ENCODE data around the gene CDC42SE2. TPM values are rescaled to one million over a fixed set of nuclear protein-coding genes. Genes with fewer than 3 reads are reported as not detected.

Gene CDC42SE2
- total and polyA plus RNA-seq, 2 experiments from 2014 or later: 24.2 to 36.2 TPM

DNA sequence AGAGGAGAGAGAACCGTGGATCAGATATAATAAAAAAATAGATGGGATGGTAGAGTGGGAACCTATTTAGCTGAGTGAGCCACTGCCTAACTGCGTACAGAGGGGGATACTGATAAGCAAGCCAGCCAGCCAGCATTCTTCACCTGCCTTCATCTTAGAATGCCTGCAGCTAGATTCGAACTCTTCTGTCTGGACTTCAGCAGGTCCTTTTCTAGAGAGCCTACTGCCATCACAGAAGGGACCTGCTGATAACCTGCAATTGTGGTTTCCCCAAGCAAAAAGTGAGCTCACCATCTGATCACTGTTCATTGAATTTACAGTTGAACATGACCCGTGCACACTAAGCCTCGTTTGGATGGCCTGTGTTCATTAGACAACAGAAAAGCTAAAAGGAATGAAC lies 109.4 kb downstream of the CDC42SE2 start (continued):
- no peak for TF ChIP-seq ZNF331 (CRISPR knock-in tag; IDR thresholded peaks at IDR 0.05; ENCODE audit: low read depth)
- TF ChIP-seq ZNF114 (CRISPR knock-in tag; IDR thresholded peaks at IDR 0.05): no peak
- no peak for TF ChIP-seq NANOG (IDR thresholded peaks at IDR 0.05; ENCODE audit: borderline replicate concordance)

DNA sequence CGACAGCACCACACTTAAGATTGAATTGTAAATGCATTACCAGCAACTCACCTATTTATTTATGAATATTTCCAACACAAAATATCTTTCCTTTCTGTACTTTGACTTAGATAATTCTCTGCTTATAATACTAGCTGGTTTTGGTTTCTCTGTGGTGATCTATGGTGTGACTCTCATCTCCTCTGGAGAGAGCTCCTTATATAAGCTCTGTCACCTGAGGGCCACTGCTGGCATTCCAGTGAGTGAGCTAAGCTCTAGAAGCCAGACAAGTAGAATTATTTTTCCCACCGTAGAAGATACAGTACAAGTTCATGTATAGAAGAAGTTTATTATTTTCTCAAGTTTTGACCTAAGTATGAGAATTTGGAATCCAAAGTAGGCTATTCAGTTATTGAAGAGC lies 111.5 kb downstream of the CDC42SE2 start:
- H3K36me3 ChIP-seq (ENCODE audit: insufficient read depth): no peaks in the 10 kb centered on the region
- Mint-ChIP-seq H3K4me3 (no peak overlapping the region), H3K27ac (no peak overlapping the region), H3K9me3 (no peaks in the 10 kb centered on the region), H3K27me3 (ENCODE audit: insufficient read depth, low read depth, poor library complexity) (no peaks in the 10 kb centered on the region), H3K36me3 (ENCODE audit: low read depth) (no peaks in the 10 kb centered on the region), H3K4me1 (peaks cover 6% of the 10 kb centered on the region; the same call in 1 of the 3 replicates)
- no peaks in the 10 kb centered on the region for H3K9me2 ChIP-seq (ENCODE audit: insufficient read depth)
- H3K27me3 ChIP-seq (ENCODE audit: insufficient read depth): no peaks in the 10 kb centered on the region
- TF ChIP-seq POLR2AphosphoS5 (IDR thresholded peaks at IDR 0.05; ENCODE audit: low read depth) (no peak), ZNF114 (CRISPR knock-in tag; IDR thresholded peaks at IDR 0.05) (no peak)
- H2AFZ ChIP-seq: no peak overlapping the region
- H3F3A ChIP-seq (replicated peaks; ENCODE audit: low read depth): no peaks in the 10 kb centered on the region
- DNase-seq (ENCODE audit: low spot score) (no peak), ATAC-seq (no peak)
- H3K79me2 ChIP-seq (replicated peaks; ENCODE audit: insufficient read depth): 0 out of 2 replicates have a peak, but pooled peaks cover 4% of the 10 kb centered on the region
- H3K27ac ChIP-seq (ENCODE audit: low read depth): no peak overlapping the region
- no peaks in the 10 kb centered on the region; the same call in 1 of the 2 replicates for H3K4me1 ChIP-seq (ENCODE audit: insufficient read depth)
- no peak overlapping the region for H3K4me2 ChIP-seq
- no peak overlapping the region for H3K4me3 ChIP-seq
- H4K20me1 ChIP-seq (replicated peaks; ENCODE audit: insufficient read depth): no peaks in the 10 kb centered on the region; the same call in 1 of the 2 replicates

DNA sequence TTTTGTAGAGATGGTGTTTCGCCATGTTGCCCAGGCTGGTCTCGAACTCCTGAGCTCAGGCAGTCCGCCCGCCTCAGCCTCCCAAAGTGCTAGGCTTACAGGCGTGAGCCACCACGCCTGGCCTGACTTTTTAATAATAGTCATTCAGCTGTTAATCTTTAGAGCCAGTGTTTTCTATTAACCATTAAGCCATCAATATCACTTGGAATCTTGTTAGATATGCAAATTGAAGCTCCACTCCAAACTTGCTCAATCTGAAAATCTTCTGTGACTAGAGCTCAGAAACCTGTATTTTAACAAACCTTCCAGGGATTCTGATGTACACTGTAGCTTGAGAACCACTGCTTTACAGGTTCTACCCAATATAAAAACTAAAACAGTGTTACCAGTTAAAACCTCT lies 113.5 kb downstream of the CDC42SE2 start:
- Mint-ChIP-seq H3K27me3 (ENCODE audit: insufficient read depth, low read depth, poor library complexity) (no peaks in the 10 kb centered on the region), H3K36me3 (ENCODE audit: low read depth) (no peaks in the 10 kb centered on the region), H3K4me3 (no peak overlapping the region), H3K4me1 (peaks cover 9% of the 10 kb centered on the region; the same call in 2 of the 3 replicates), H3K9me3 (no peaks in the 10 kb centered on the region), H3K27ac (no peak overlapping the region)
- DNase-seq (ENCODE audit: low spot score) (no peak), ATAC-seq (no peak)
- Histone ChIP-seq H3K36me3 (ENCODE audit: insufficient read depth) (no peaks in the 10 kb centered on the region), H3K4me2 (no peak overlapping the region), H3K79me2 (replicated peaks; ENCODE audit: insufficient read depth) (no peaks in the 10 kb centered on the region), H3K4me3 (no peak overlapping the region), H3K27ac (ENCODE audit: low read depth) (no peak overlapping the region), H2AFZ (no peak overlapping the region), H3K9me2 (ENCODE audit: insufficient read depth) (no peaks in the 10 kb centered on the region), H3K4me1 (ENCODE audit: insufficient read depth) (no peaks in the 10 kb centered on the region; the same call in 1 of the 2 replicates), H4K20me1 (replicated peaks; ENCODE audit: insufficient read depth) (no peaks in the 10 kb centered on the region), H3F3A (replicated peaks; ENCODE audit: low read depth) (no peaks in the 10 kb centered on the region), H3K27me3 (ENCODE audit: insufficient read depth) (no peaks in the 10 kb centered on the region)
- TF ChIP-seq ZNF114 (CRISPR knock-in tag; IDR thresholded peaks at IDR 0.05) (no peak), EZH2phosphoT487 (IDR thresholded peaks at IDR 0.05; ENCODE audit: unreplicated experiment) (no peak), JUNB (IDR thresholded peaks at IDR 0.05; ENCODE audit: unreplicated experiment) (no peak), NANOG (IDR thresholded peaks at IDR 0.05; ENCODE audit: borderline replicate concordance) (no peak), STAT1 (IDR thresholded peaks at IDR 0.05; ENCODE audit: unreplicated experiment) (no peak), ZNF331 (CRISPR knock-in tag; IDR thresholded peaks at IDR 0.05; ENCODE audit: low read depth) (no peak), CREB1 (CRISPR knock-in tag; IDR thresholded peaks at IDR 0.05; ENCODE audit: low read depth) (no peak), POLR2AphosphoS5 (IDR thresholded peaks at IDR 0.05; ENCODE audit: low read depth) (no peak)
- TF ChIP-seq, protein P1, sequence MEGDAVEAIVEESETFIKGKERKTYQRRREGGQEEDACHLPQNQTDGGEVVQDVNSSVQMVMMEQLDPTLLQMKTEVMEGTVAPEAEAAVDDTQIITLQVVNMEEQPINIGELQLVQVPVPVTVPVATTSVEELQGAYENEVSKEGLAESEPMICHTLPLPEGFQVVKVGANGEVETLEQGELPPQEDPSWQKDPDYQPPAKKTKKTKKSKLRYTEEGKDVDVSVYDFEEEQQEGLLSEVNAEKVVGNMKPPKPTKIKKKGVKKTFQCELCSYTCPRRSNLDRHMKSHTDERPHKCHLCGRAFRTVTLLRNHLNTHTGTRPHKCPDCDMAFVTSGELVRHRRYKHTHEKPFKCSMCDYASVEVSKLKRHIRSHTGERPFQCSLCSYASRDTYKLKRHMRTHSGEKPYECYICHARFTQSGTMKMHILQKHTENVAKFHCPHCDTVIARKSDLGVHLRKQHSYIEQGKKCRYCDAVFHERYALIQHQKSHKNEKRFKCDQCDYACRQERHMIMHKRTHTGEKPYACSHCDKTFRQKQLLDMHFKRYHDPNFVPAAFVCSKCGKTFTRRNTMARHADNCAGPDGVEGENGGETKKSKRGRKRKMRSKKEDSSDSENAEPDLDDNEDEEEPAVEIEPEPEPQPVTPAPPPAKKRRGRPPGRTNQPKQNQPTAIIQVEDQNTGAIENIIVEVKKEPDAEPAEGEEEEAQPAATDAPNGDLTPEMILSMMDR (conservative IDR thresholded peaks at IDR 0.05; ENCODE audit: low read depth in 2 of 2): no peak
- TF ChIP-seq, protein P2, sequence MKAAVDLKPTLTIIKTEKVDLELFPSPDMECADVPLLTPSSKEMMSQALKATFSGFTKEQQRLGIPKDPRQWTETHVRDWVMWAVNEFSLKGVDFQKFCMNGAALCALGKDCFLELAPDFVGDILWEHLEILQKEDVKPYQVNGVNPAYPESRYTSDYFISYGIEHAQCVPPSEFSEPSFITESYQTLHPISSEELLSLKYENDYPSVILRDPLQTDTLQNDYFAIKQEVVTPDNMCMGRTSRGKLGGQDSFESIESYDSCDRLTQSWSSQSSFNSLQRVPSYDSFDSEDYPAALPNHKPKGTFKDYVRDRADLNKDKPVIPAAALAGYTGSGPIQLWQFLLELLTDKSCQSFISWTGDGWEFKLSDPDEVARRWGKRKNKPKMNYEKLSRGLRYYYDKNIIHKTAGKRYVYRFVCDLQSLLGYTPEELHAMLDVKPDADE (IDR thresholded peaks at IDR 0.05): no peak
- TF ChIP-seq, protein P3, sequence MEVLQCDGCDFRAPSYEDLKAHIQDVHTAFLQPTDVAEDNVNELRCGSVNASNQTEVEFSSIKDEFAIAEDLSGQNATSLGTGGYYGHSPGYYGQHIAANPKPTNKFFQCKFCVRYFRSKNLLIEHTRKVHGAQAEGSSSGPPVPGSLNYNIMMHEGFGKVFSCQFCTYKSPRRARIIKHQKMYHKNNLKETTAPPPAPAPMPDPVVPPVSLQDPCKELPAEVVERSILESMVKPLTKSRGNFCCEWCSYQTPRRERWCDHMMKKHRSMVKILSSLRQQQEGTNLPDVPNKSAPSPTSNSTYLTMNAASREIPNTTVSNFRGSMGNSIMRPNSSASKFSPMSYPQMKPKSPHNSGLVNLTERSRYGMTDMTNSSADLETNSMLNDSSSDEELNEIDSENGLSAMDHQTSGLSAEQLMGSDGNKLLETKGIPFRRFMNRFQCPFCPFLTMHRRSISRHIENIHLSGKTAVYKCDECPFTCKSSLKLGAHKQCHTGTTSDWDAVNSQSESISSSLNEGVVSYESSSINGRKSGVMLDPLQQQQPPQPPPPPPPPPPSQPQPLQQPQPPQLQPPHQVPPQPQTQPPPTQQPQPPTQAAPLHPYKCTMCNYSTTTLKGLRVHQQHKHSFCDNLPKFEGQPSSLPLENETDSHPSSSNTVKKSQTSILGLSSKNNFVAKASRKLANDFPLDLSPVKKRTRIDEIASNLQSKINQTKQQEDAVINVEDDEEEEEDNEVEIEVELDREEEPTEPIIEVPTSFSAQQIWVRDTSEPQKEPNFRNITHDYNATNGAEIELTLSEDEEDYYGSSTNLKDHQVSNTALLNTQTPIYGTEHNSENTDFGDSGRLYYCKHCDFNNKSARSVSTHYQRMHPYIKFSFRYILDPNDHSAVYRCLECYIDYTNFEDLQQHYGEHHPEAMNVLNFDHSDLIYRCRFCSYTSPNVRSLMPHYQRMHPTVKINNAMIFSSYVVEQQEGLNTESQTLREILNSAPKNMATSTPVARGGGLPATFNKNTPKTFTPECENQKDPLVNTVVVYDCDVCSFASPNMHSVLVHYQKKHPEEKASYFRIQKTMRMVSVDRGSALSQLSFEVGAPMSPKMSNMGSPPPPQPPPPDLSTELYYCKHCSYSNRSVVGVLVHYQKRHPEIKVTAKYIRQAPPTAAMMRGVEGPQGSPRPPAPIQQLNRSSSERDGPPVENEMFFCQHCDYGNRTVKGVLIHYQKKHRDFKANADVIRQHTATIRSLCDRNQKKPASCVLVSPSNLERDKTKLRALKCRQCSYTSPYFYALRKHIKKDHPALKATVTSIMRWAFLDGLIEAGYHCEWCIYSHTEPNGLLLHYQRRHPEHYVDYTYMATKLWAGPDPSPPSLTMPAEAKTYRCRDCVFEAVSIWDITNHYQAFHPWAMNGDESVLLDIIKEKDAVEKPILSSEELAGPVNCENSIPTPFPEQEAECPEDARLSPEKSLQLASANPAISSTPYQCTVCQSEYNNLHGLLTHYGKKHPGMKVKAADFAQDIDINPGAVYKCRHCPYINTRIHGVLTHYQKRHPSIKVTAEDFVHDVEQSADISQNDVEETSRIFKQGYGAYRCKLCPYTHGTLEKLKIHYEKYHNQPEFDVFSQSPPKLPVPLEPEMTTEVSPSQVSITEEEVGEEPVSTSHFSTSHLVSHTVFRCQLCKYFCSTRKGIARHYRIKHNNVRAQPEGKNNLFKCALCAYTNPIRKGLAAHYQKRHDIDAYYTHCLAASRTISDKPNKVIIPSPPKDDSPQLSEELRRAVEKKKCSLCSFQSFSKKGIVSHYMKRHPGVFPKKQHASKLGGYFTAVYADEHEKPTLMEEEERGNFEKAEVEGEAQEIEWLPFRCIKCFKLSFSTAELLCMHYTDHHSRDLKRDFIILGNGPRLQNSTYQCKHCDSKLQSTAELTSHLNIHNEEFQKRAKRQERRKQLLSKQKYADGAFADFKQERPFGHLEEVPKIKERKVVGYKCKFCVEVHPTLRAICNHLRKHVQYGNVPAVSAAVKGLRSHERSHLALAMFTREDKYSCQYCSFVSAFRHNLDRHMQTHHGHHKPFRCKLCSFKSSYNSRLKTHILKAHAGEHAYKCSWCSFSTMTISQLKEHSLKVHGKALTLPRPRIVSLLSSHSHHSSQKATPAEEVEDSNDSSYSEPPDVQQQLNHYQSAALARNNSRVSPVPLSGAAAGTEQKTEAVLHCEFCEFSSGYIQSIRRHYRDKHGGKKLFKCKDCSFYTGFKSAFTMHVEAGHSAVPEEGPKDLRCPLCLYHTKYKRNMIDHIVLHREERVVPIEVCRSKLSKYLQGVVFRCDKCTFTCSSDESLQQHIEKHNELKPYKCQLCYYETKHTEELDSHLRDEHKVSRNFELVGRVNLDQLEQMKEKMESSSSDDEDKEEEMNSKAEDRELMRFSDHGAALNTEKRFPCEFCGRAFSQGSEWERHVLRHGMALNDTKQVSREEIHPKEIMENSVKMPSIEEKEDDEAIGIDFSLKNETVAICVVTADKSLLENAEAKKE (CRISPR knock-in tag; IDR thresholded peaks at IDR 0.05): no peak
